K562 (cell line): ENCODE measurements around the gene MACROD2. TPM values are rescaled to one million over a fixed set of nuclear protein-coding genes. Genes with fewer than 3 reads are reported as not detected.

Source experiments
- ATAC-seq: fragments of 200-7000 bp; cut with Tn5 transposase; 3 replicates; pipeline ENCODE4 v1.9.1; 2020; ENCODE audit warnings: moderate library complexity
- BruUV-seq: library from RNA; stranded (reverse); fragments of 400-500 nt; replicated peaks from 2 replicates; lab custom pipeline; 2021; lab: Mats Ljungman, UMichigan
- CTCF ChIA-PET: fragments of 300-600 bp; formaldehyde crosslinking; extraction: SDS; loops from one replicate; lab custom pipeline; 2021; ENCODE audit warnings: low intra/inter-chr PET ratio; lab: Yijun Ruan, JAX
- POLR2A ChIA-PET: fragments of 300-600, 350-650 bp; sonication (Branson Sonifier 250); formaldehyde crosslinking; extraction: SDS; loops from one replicate; lab custom pipeline; 2021; ENCODE audit warnings: antibody characterized with exemption, inconsistent platforms; lab: Yijun Ruan, JAX
- DNase-seq, 4 experiments: peaks; one replicate each; pipeline versions ENCODE4 v3.0.0 to v3.0.0-alpha.2; 2011 to 2018; ENCODE audit warnings: low spot score in 3 of 4, mixed read lengths in 3 of 4; ENCODE audit errors: extremely low read depth in 1 of 4
- FAIRE-seq: peaks from 2 replicates; lab custom pipeline; 2011; peaks lifted over from hg19 to GRCh38; lab: Jason Lieb, UNC
- H2AFZ ChIP-seq: 2 replicates; pipeline ENCODE4 v1.6.0; 2011; ENCODE audit warnings: low read depth, low read length, control low read depth, inconsistent platforms
- H3K27ac ChIP-seq: fragments of 200-600 bp; 3 replicates; pipeline ENCODE4 v1.8.0; 2011; ENCODE audit warnings: low read depth, mild to moderate bottlenecking, control low read depth, inconsistent platforms, low read length, moderate library complexity, mixed read lengths; ENCODE audit errors: extremely low read depth
- H3K27me3 ChIP-seq, 2 experiments: fragments of 300-600 bp in 1 of 2; 2 replicates in 1 of 2; 3 replicates in 1 of 2; pipeline versions ENCODE4 v1.6.0 to v1.8.0; 2011; ENCODE audit warnings: inconsistent platforms in 2 of 2, low read length in 2 of 2, mild to moderate bottlenecking in 1 of 2, mixed read lengths in 1 of 2, moderate library complexity in 1 of 2; ENCODE audit not compliant: control insufficient read depth in 2 of 2, insufficient read depth in 2 of 2
- H3K36me3 ChIP-seq: fragments of 300-600 bp; 3 replicates; pipeline ENCODE4 v1.8.0; 2011; ENCODE audit warnings: mild to moderate bottlenecking, low read length, inconsistent platforms; ENCODE audit not compliant: control insufficient read depth, insufficient read depth
- H3K4me1 ChIP-seq, 2 experiments: fragments of 200-600 bp in 1 of 2; replicated peaks in 1 of 2; 2 replicates in 1 of 2; 3 replicates in 1 of 2; pipeline versions ENCODE4 v1.5.1 to v1.8.0; 2011; ENCODE audit warnings: inconsistent platforms in 2 of 2, low read length in 2 of 2, mild to moderate bottlenecking in 1 of 2, mixed read lengths in 1 of 2, moderate library complexity in 1 of 2; ENCODE audit not compliant: control insufficient read depth in 2 of 2, insufficient read depth in 2 of 2
- H3K4me2 ChIP-seq: 2 replicates; pipeline ENCODE4 v1.6.1; 2011; ENCODE audit warnings: low read length, control low read depth, inconsistent platforms, mixed read lengths; ENCODE audit not compliant: insufficient read depth
- H3K4me3 ChIP-seq: fragments of 200-600 bp; sonication (generic), shearing (Covaris generic); 2 replicates; pipeline ENCODE4 v1.5.1; 2016; ENCODE audit warnings: control low read depth, inconsistent platforms
- H3K79me2 ChIP-seq: fragments of 200-600 bp; 3 replicates; pipeline ENCODE4 v1.8.0; 2011; ENCODE audit warnings: low read length, inconsistent platforms; ENCODE audit not compliant: control insufficient read depth, insufficient read depth
- H3K9ac ChIP-seq, 2 experiments: 2 replicates each; pipeline versions ENCODE4 v1.6.0 to v1.6.1; 2011; ENCODE audit warnings: low read depth in 2 of 2, low read length in 2 of 2, control low read depth in 1 of 2, inconsistent platforms in 1 of 2, mild to moderate bottlenecking in 1 of 2, mixed read lengths in 1 of 2; ENCODE audit not compliant: insufficient read depth in 1 of 2
- H3K9me1 ChIP-seq: one replicate; pipeline ENCODE4 v1.6.0; 2011; ENCODE audit warnings: inconsistent platforms, mild to moderate bottlenecking, low read length, moderate library complexity; ENCODE audit not compliant: control insufficient read depth, insufficient read depth
- H3K9me3 ChIP-seq: replicated peaks from 2 replicates; pipeline ENCODE4 v1.5.1; 2011; ENCODE audit warnings: low read depth, low read length, inconsistent platforms; ENCODE audit not compliant: control insufficient read depth, insufficient read depth
- H4K20me1 ChIP-seq: replicated peaks from 2 replicates; pipeline ENCODE4 v1.6.1; 2011; ENCODE audit warnings: low read length, inconsistent platforms, mixed read lengths; ENCODE audit not compliant: control insufficient read depth, insufficient read depth
- E2F8 ChIP-seq: fragments of 450-650 bp; IDR thresholded peaks from 2 replicates; pipeline ENCODE4 v1.7.1; 2018; ENCODE audit warnings: mild to moderate bottlenecking, low read depth; ENCODE audit not compliant: partially characterized antibody
- FOXK2 ChIP-seq, 2 experiments: fragments of 450-650 bp; IDR thresholded peaks in 1 of 2; conservative IDR thresholded peaks in 1 of 2; 2 replicates each; pipeline ENCODE4 v1.6.1; 2016; ENCODE audit warnings: low read depth in 2 of 2, mild to moderate bottlenecking in 1 of 2
- HMGN3 ChIP-seq: IDR thresholded peaks from 2 replicates; pipeline ENCODE4 v1.6.1; 2011; ENCODE audit warnings: borderline replicate concordance, low read depth, mild to moderate bottlenecking, mixed read lengths, low read length; ENCODE audit not compliant: insufficient read length; ENCODE audit errors: extremely low read depth
- ZNF274 ChIP-seq: IDR thresholded peaks from 2 replicates; pipeline ENCODE4 v1.6.1; 2011; ENCODE audit warnings: low read depth, mild to moderate bottlenecking, low read length, moderate library complexity, borderline replicate concordance
- WGBS: fragments of 100-300 bp; shearing (Covaris generic); methylation state at CpG from one replicate; pipeline ENCODE4 v1.1.6; 2016; ENCODE audit warnings: low coverage, mixed read lengths; ENCODE audit not compliant: insufficient coverage; ENCODE audit errors: missing lambda C conversion rate; 5-methylcytosine and 5-hydroxymethylcytosine counted together
- in situ Hi-C: fragments of 300-500 bp; cut with MboI; formaldehyde crosslinking; loops from 4 replicates; pipeline ENCODE4 v1.15.0; 2018; ENCODE audit warnings: inconsistent platforms, mixed read lengths
- intact Hi-C: fragments of 100-400 bp; cut with micrococcal nuclease; formaldehyde crosslinking; loops from 2 replicates; pipeline ENCODE4 v1.14.2; 2022
- polyA plus RNA-seq, 8 experiments: library from polyadenylated mRNA; depleted of rRNA in 4 of 8; stranded (reverse) in 5 of 8; unstranded in 3 of 8; fragments of >200 nt; fragmentation: Nextera tagmentation in 2 of 8; fragmentation: Illumina TruSeq in 1 of 8; extraction: Ambion mirVana in 2 of 8; extraction: Trizol in 1 of 8; gene quantifications; 2 replicates each; pipeline versions ENCODE4 v1.2.1 to v1.2.3, GENCODE V29; 2011 to 2014; ENCODE audit warnings: inconsistent platforms in 1 of 8, missing spikeins in 1 of 8
- total RNA-seq, 7 experiments: library from RNA; depleted of rRNA in 6 of 7; stranded (reverse); fragments of >200 nt in 6 of 7; fragmentation: Illumina TruSeq in 2 of 7; extraction: Trizol in 2 of 7; gene quantifications; 2 replicates each; pipeline versions ENCODE4 v1.2.1 to v1.2.3, GENCODE V29; 2011 to 2021; ENCODE audit warnings: low replicate concordance in 1 of 7

The MACROD2 gene
- total and polyA plus RNA-seq, 9 of the 15 experiments (the other 6 are each of a cell fraction or from before 2014, with no cell fraction given): not detected

DNA sequence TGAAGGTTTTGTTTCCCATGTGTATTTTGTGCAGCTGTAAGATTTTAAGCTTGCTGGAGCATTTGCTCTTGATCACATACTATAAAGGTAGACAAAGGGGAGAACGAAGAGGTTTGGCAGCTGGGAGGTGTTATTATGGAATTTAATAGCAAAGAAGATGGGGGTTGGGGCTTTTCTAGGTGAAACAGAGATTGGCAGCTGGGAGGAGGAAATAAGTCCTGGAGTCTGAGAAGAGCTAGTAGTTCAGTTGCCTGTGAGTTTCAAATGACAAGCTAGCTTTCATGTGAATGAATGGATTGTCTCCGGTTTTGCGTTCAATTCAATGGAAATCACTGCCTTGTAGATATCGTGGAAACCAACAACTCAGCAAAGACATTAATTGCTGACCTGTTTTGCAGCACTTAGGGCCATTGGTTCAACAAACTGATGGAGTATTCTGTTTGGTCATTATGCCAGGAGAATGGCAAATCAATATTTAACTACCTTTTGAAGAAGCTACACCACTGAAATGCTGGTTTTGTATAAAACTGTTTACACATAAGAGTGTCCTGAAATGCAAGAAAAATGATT, 380.2 kb downstream of the MACROD2 start:
- no peak for TF ChIP-seq E2F8
- TF ChIP-seq HMGN3: no peak
- TF ChIP-seq FOXK2 (conservative IDR thresholded peaks at IDR 0.05 in 1 of 2, IDR thresholded peaks at IDR 0.05 in 1 of 2; ENCODE audit: low read depth in 2 of 2): no peak
- TF ChIP-seq ZNF274: no peak
- Histone ChIP-seq H3K4me1 (no peaks in the 10 kb centered on the region), H3K9me1 (no peaks in the 10 kb centered on the region), H3K79me2 (no peaks in the 10 kb centered on the region), H3K27ac (no peak overlapping the region), H3K9me3 (no peaks in the 10 kb centered on the region), H3K36me3 (no peaks in the 10 kb centered on the region), H4K20me1 (no peaks in the 10 kb centered on the region), H2AFZ (no peak overlapping the region), H3K9ac (no peak overlapping the region), H3K27me3 (no peaks in the 10 kb centered on the region), H3K4me2 (no peak overlapping the region), H3K4me3 (no peak overlapping the region)
- in situ Hi-C loops (no loop called here), intact Hi-C loops (no loop called here)
- no peak for DNase-seq
- POLR2A ChIA-PET: no interaction called here
- no peak for FAIRE-seq
- 7% methylated on average over 3 of the region's 4 CpGs for WGBS
- CTCF ChIA-PET: no interaction called here
- no TSS peak for BruUV-seq
- ATAC-seq: no peak
